ENCODE data around the gene HS6ST3. TPM values are rescaled to one million over a fixed set of nuclear protein-coding genes. Genes with fewer than 3 reads are reported as not detected.
A peak's percentile ranks its signal among the peaks of the same experiment; 100 is the strongest.

The HS6ST3 gene
- total RNA-seq, 1 donor = 0.36 TPM

GRCh38 chr13:96216543-96216942, 126.6 kb downstream of the HS6ST3 start:
- DNase-seq (ENCODE audit: low read depth) = no peak
- no peak for TF ChIP-seq CTCF (IDR thresholded peaks at IDR 0.05; ENCODE audit: insufficient read depth, low read length)
- H3K4me3 ChIP-seq (ENCODE audit: low read depth, low read length) = no peak overlapping the region

- H3K4me3 ChIP-seq (ENCODE audit: low read depth, low read length) = no peak overlapping the region
- DNase-seq (ENCODE audit: low read depth) = no peak
- no peak for TF ChIP-seq CTCF (IDR thresholded peaks at IDR 0.05; ENCODE audit: insufficient read depth, low read length)
Measured at GRCh38 chr13:96218475-96218874, 128.6 kb downstream of the HS6ST3 start.

GRCh38 chr13:96221471-96221870, 131.6 kb downstream of the HS6ST3 start:
- H3K4me3 ChIP-seq (ENCODE audit: low read depth, low read length) = no peak overlapping the region
- no peak for DNase-seq (ENCODE audit: low read depth)
- no peak for TF ChIP-seq CTCF (IDR thresholded peaks at IDR 0.05; ENCODE audit: insufficient read depth, low read length)

- H3K4me3 ChIP-seq (ENCODE audit: low read depth, low read length) = no peak overlapping the region
- no peak for DNase-seq (ENCODE audit: low read depth)
- no peak for TF ChIP-seq CTCF (IDR thresholded peaks at IDR 0.05; ENCODE audit: insufficient read depth, low read length)
Measured at GRCh38 chr13:96223231-96223630, 133.3 kb downstream of the HS6ST3 start.

- peak; percentile 47 for TF ChIP-seq CTCF (IDR thresholded peaks at IDR 0.05; ENCODE audit: insufficient read depth, low read length)
- DNase-seq (ENCODE audit: low read depth) = peak; percentile 31
- no peak overlapping the region for H3K4me3 ChIP-seq (ENCODE audit: low read depth, low read length)
Measured at GRCh38 chr13:96229356-96229755, 139.4 kb downstream of the HS6ST3 start.

GRCh38 chr13:96238241-96238640, 148.3 kb downstream of the HS6ST3 start:
- H3K4me3 ChIP-seq (ENCODE audit: low read depth, low read length) = no peak overlapping the region
- TF ChIP-seq CTCF (IDR thresholded peaks at IDR 0.05; ENCODE audit: insufficient read depth, low read length) = no peak
- no peak for DNase-seq (ENCODE audit: low read depth)

GRCh38 chr13:96238861-96239260, 149.0 kb downstream of the HS6ST3 start:
- H3K4me3 ChIP-seq (ENCODE audit: low read depth, low read length) = no peak overlapping the region
- peak; percentile 5 for DNase-seq (ENCODE audit: low read depth)
- TF ChIP-seq CTCF (IDR thresholded peaks at IDR 0.05; ENCODE audit: insufficient read depth, low read length) = no peak
